ENCODE measurements around the gene PFDN2.

PFDN2 gene

GRCh38 chr1:161127649-161128048 lies 9.8 kb upstream of the PFDN2 start:
- no peak overlapping the region for H3K4me3 ChIP-seq (ENCODE audit: low read depth, low read length)
- H3K36me3 ChIP-seq (ENCODE audit: control insufficient read depth in 2 of 2, insufficient read depth in 1 of 2, low read length in 2 of 2): peaks cover 11 to 73% of the 10 kb centered on the region in 2 experiments
- POLR2A ChIA-PET: interaction anchor here (1.0 kb wide), 1 partner anchor 10 kb away, joined by 4 read pairs; the partner anchor contains the start of genes NIT1 and PFDN2
- CTCF ChIA-PET: interaction anchor here (0.7 to 1.2 kb wide), 3 partner anchors 10 to 961 kb away, joined by 3 to 4 read pairs (median 4); partner anchors contain the start of gene KLHDC9
- H3K4me1 ChIP-seq (ENCODE audit: control insufficient read depth, insufficient read depth, low read length): 0 out of 2 replicates have a peak, but pooled peaks cover 2% of the 10 kb centered on the region
- no peaks in the 10 kb centered on the region for H3K9me3 ChIP-seq (ENCODE audit: control insufficient read depth, insufficient read depth, low read depth, low read length)
- TF ChIP-seq SCRT2 (tag by site-specific recombination; IDR thresholded peaks at IDR 0.05) (peak; percentile 96), SCRT1 (tag by site-specific recombination; IDR thresholded peaks at IDR 0.05; ENCODE audit: borderline replicate concordance) (peak; percentile 90), HOXD13 (CRISPR knock-in tag; IDR thresholded peaks at IDR 0.05; ENCODE audit: borderline replicate concordance) (no peak), ZNF639 (tag by site-specific recombination; IDR thresholded peaks at IDR 0.05) (no peak)
- no peak overlapping the region for H3K27ac ChIP-seq (ENCODE audit: extremely low read depth, low read depth, low read length)

- TF ChIP-seq MEIS1 (CRISPR knock-in tag; IDR thresholded peaks at IDR 0.05; ENCODE audit: borderline replicate concordance) (no peak), ZNF837 (tag by site-specific recombination; IDR thresholded peaks at IDR 0.05) (no peak), ZNF654 (tag by site-specific recombination; IDR thresholded peaks at IDR 0.05; ENCODE audit: low read depth) (no peak)
- TF ChIP-seq, protein P1, sequence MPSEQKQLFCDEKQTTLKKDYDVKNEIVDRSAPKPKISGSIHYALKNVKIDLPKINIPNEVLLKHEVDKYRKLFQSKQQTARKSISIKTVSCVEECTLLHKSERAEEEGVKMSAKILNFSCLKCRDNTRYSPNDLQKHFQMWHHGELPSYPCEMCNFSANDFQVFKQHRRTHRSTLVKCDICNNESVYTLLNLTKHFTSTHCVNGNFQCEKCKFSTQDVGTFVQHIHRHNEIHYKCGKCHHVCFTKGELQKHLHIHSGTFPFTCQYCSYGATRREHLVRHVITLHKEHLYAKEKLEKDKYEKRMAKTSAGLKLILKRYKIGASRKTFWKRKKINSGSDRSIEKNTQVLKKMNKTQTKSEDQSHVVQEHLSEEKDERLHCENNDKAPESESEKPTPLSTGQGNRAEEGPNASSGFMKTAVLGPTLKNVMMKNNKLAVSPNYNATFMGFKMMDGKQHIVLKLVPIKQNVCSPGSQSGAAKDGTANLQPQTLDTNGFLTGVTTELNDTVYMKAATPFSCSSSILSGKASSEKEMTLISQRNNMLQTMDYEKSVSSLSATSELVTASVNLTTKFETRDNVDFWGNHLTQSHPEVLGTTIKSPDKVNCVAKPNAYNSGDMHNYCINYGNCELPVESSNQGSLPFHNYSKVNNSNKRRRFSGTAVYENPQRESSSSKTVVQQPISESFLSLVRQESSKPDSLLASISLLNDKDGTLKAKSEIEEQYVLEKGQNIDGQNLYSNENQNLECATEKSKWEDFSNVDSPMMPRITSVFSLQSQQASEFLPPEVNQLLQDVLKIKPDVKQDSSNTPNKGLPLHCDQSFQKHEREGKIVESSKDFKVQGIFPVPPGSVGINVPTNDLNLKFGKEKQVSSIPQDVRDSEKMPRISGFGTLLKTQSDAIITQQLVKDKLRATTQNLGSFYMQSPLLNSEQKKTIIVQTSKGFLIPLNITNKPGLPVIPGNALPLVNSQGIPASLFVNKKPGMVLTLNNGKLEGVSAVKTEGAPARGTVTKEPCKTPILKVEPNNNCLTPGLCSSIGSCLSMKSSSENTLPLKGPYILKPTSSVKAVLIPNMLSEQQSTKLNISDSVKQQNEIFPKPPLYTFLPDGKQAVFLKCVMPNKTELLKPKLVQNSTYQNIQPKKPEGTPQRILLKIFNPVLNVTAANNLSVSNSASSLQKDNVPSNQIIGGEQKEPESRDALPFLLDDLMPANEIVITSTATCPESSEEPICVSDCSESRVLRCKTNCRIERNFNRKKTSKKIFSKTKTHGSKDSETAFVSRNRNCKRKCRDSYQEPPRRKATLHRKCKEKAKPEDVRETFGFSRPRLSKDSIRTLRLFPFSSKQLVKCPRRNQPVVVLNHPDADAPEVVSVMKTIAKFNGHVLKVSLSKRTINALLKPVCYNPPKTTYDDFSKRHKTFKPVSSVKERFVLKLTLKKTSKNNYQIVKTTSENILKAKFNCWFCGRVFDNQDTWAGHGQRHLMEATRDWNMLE (tag by site-specific recombination; conservative IDR thresholded peaks at IDR 0.05; ENCODE audit: low read depth): no peak
- TF ChIP-seq, protein P2, sequence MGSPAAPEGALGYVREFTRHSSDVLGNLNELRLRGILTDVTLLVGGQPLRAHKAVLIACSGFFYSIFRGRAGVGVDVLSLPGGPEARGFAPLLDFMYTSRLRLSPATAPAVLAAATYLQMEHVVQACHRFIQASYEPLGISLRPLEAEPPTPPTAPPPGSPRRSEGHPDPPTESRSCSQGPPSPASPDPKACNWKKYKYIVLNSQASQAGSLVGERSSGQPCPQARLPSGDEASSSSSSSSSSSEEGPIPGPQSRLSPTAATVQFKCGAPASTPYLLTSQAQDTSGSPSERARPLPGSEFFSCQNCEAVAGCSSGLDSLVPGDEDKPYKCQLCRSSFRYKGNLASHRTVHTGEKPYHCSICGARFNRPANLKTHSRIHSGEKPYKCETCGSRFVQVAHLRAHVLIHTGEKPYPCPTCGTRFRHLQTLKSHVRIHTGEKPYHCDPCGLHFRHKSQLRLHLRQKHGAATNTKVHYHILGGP (tag by site-specific recombination; IDR thresholded peaks at IDR 0.05): no peak
- no peaks in the 10 kb centered on the region for H3K9me3 ChIP-seq (ENCODE audit: control insufficient read depth, insufficient read depth, low read depth, low read length)
- peaks cover 20 to 89% of the 10 kb centered on the region in 2 experiments for H3K36me3 ChIP-seq (ENCODE audit: control insufficient read depth in 2 of 2, insufficient read depth in 1 of 2, low read length in 2 of 2)
- H3K27ac ChIP-seq (ENCODE audit: extremely low read depth, low read depth, low read length): no peak overlapping the region
- ChIA-PET POLR2A (interaction anchor here (0.6 kb wide), 1 partner anchor 15 kb away, joined by 3 read pairs; no protein-coding TSS in a partner anchor), CTCF (interaction anchor here (0.6 kb wide), 1 partner anchor 48 kb away, joined by 3 read pairs; no protein-coding TSS in a partner anchor)
- H3K4me1 ChIP-seq (ENCODE audit: control insufficient read depth, insufficient read depth, low read length): peaks cover 7% of the 10 kb centered on the region
- H3K4me3 ChIP-seq (ENCODE audit: low read depth, low read length): no peak overlapping the region
Measured at GRCh38 chr1:161122967-161123366, 5.1 kb upstream of the PFDN2 start.

DNA sequence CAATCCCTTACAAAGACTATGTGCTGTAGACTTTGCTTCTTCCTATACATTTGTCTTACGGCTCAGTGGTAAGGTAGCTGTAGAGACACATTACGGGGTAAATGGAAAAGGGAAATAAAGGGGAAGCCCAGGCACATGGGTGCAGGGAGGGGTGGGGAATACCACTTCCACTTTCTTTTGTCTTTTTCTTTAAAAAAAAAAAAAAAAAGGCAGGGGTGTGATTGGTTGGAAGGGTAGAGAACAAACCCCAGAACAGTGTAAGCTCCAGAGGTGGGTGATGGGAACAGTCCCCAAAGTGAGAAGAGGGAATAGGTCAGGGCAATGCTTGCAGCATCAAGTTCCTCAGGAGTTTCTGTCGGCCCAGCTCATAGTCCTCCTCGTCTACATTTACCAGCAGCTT lies 4.0 kb upstream of the PFDN2 start:
- Histone ChIP-seq H3K4me1 (ENCODE audit: control insufficient read depth, insufficient read depth, low read length) (peaks cover 7% of the 10 kb centered on the region), H3K36me3 (ENCODE audit: control insufficient read depth in 2 of 2, insufficient read depth in 1 of 2, low read length in 2 of 2) (peaks cover 20 to 77% of the 10 kb centered on the region in 2 experiments), H3K27ac (ENCODE audit: extremely low read depth, low read depth, low read length) (no peak overlapping the region), H3K9me3 (ENCODE audit: control insufficient read depth, insufficient read depth, low read depth, low read length) (no peaks in the 10 kb centered on the region), H3K4me3 (ENCODE audit: low read depth, low read length) (no peak overlapping the region)
- ChIA-PET POLR2A (interaction anchor here (0.7 to 1.0 kb wide), 2 partner anchors 9 to 76 kb away, joined by 3 read pairs; partner anchors contain the start of gene USF1), CTCF (interaction anchor here (0.6 to 1.0 kb wide), 5 partner anchors 15 to 43 kb away, joined by 3 read pairs; partner anchors contain the start of gene KLHDC9)
- TF ChIP-seq ZNF132 (tag by site-specific recombination; IDR thresholded peaks at IDR 0.05; ENCODE audit: borderline replicate concordance): no peak
- TF ChIP-seq SCRT2 (tag by site-specific recombination; IDR thresholded peaks at IDR 0.05): no peak
- no peak for TF ChIP-seq SETDB1 (IDR thresholded peaks at IDR 0.05; ENCODE audit: insufficient read length, low read length)

Measured in HEK293 (cell line).